GM12878 (cell line): ENCODE results near the gene IL27RA. TPM values are rescaled to one million over a fixed set of nuclear protein-coding genes. Genes with fewer than 3 reads are reported as not detected.

Experiments used
- ATAC-seq: fragments of 200-7000 bp; cut with Tn5 transposase; 3 replicates; pipeline ENCODE4 v1.9.1; 2020; ENCODE audit warnings: mild to moderate bottlenecking, moderate library complexity
- BruUV-seq: library from RNA; stranded (reverse); fragments of 400-500 nt; replicated peaks from 2 replicates; lab custom pipeline; 2021; lab: Mats Ljungman, UMichigan
- CTCF ChIA-PET: fragments of 300-600 bp; sonication (Branson Sonifier 250); formaldehyde crosslinking; extraction: SDS; loops from one replicate; lab custom pipeline; 2021; ENCODE audit warnings: inconsistent platforms; lab: Yijun Ruan, JAX
- POLR2A ChIA-PET: fragments of 350-600 bp; formaldehyde crosslinking; extraction: SDS; loops from one replicate; lab custom pipeline; 2021; ENCODE audit warnings: inconsistent platforms; lab: Charles Lee
- RAD21 ChIA-PET: fragments of 300-600 bp; sonication (Branson Sonifier 250); formaldehyde crosslinking; loops from one replicate; lab custom pipeline; 2023; ENCODE audit warnings: antibody characterized with exemption; ENCODE audit not compliant: unreplicated experiment; lab: Charles Lee
- SMC1A ChIA-PET: fragments of 300-600 bp; sonication (Branson Sonifier 250); formaldehyde crosslinking; loops from one replicate; lab custom pipeline; 2023; ENCODE audit not compliant: unreplicated experiment, uncharacterized antibody; lab: Charles Lee
- DNase-seq: peaks from one replicate; pipeline ENCODE4 v3.0.0-alpha.2; 2011; ENCODE audit warnings: low read depth, low spot score
- FAIRE-seq: peaks from 3 replicates; lab custom pipeline; 2011; peaks lifted over from hg19 to GRCh38; lab: Jason Lieb, UNC
- H2AFZ ChIP-seq: 2 replicates; pipeline ENCODE4 v1.6.0; 2011; ENCODE audit warnings: low read depth, low read length, control low read depth; ENCODE audit not compliant: control insufficient read depth
- H3K27ac ChIP-seq: 2 replicates; pipeline ENCODE4 v1.5.1; 2011; ENCODE audit warnings: control low read depth; ENCODE audit not compliant: control insufficient read depth, insufficient read depth
- H3K27me3 ChIP-seq, 2 experiments: replicated peaks in 1 of 2; 2 replicates each; pipeline versions ENCODE4 v1.6.0 to v1.6.1; 2011; ENCODE audit warnings: low read length in 1 of 2; ENCODE audit not compliant: control insufficient read depth in 2 of 2, insufficient read depth in 2 of 2
- H3K36me3 ChIP-seq, 2 experiments: 2 replicates each; pipeline ENCODE4 v1.5.1; 2011; ENCODE audit warnings: low read length in 1 of 2; ENCODE audit not compliant: control insufficient read depth in 2 of 2, insufficient read depth in 2 of 2
- H3K4me1 ChIP-seq: 2 replicates; pipeline ENCODE4 v1.6.1; 2011; ENCODE audit warnings: mild to moderate bottlenecking, low read length, moderate library complexity, mixed read lengths; ENCODE audit not compliant: control insufficient read depth, insufficient read depth
- H3K4me2 ChIP-seq: 2 replicates; pipeline ENCODE4 v1.6.0; 2011; ENCODE audit warnings: control low read depth; ENCODE audit not compliant: control insufficient read depth, insufficient read depth
- H3K4me3 ChIP-seq: fragments of 200-600 bp; sonication (generic); 2 replicates; pipeline ENCODE4 v1.5.1; 2016
- H3K79me2 ChIP-seq: 2 replicates; pipeline ENCODE4 v1.6.0; 2011; ENCODE audit warnings: low read length; ENCODE audit not compliant: control insufficient read depth, insufficient read depth
- H3K9ac ChIP-seq: 2 replicates; pipeline ENCODE4 v1.8.0; 2011; ENCODE audit warnings: low read length, control low read depth, mixed read lengths; ENCODE audit not compliant: control insufficient read depth, insufficient read depth
- H3K9me3 ChIP-seq: replicated peaks from 3 replicates; pipeline ENCODE4 v1.5.1; 2011; ENCODE audit warnings: mild to moderate bottlenecking, low read length; ENCODE audit not compliant: control insufficient read depth, insufficient read depth
- H4K20me1 ChIP-seq: 2 replicates; pipeline ENCODE4 v1.6.0; 2011; ENCODE audit not compliant: control insufficient read depth, insufficient read depth
- CEBPB ChIP-seq, 2 experiments: fragments of 150-350 bp in 1 of 2; IDR thresholded peaks; 2 replicates each; pipeline ENCODE4 v1.6.1; 2012 to 2014; ENCODE audit warnings: low read depth in 2 of 2, low read length in 2 of 2, borderline replicate concordance in 1 of 2, inconsistent platforms in 1 of 2
- HSF1 ChIP-seq: fragments of 150-350 bp; IDR thresholded peaks from 2 replicates; pipeline ENCODE4 v1.6.1; 2014; ENCODE audit warnings: mild to moderate bottlenecking, low read depth, low read length
- IRF5 ChIP-seq: fragments of 450-650 bp; IDR thresholded peaks from 2 replicates; pipeline ENCODE4 v1.6.1; 2017; ENCODE audit warnings: borderline replicate concordance
- LARP7 ChIP-seq: fragments of 450-650 bp; IDR thresholded peaks from 2 replicates; pipeline ENCODE4 v1.6.1; 2017; ENCODE audit warnings: mild to moderate bottlenecking
- MYB ChIP-seq: fragments of 150-350 bp; IDR thresholded peaks from 2 replicates; pipeline ENCODE4 v1.6.1; 2014; ENCODE audit warnings: mild to moderate bottlenecking, low read depth, low read length, borderline replicate concordance
- MYC ChIP-seq: IDR thresholded peaks from 2 replicates; pipeline ENCODE4 v1.6.1; 2011; ENCODE audit warnings: mild to moderate bottlenecking, low read length, moderate library complexity, inconsistent platforms; ENCODE audit not compliant: insufficient read depth, insufficient replicate concordance, insufficient read length, severe bottlenecking
- TCF12 ChIP-seq: IDR thresholded peaks from 2 replicates; pipeline ENCODE4 v1.6.1; 2011; ENCODE audit warnings: low read depth, mild to moderate bottlenecking, low read length
- ZNF384 ChIP-seq: IDR thresholded peaks from 2 replicates; pipeline ENCODE4 v1.6.1; 2012; ENCODE audit warnings: low read depth, mild to moderate bottlenecking, low read length, improper control_type of control experiment, borderline replicate concordance
- WGBS: methylation state at CpG from one replicate; pipeline ENCODE4 v1.1.6; 2016; ENCODE audit warnings: low lambda C conversion rate; ENCODE audit not compliant: insufficient replicate concordance, insufficient coverage; ENCODE audit errors: missing lambda C conversion rate; 5-methylcytosine and 5-hydroxymethylcytosine counted together
- in situ Hi-C: fragments of 300-500 bp; cut with MboI; formaldehyde crosslinking; loops from 9 replicates; pipeline ENCODE4 v1.14.3; 2018; ENCODE audit warnings: mixed read lengths
- intact Hi-C: fragments of 100-400 bp; cut with micrococcal nuclease; formaldehyde crosslinking; loops from one replicate; pipeline ENCODE4 v1.14.2; 2022; ENCODE audit not compliant: unreplicated experiment
- polyA plus RNA-seq, 11 experiments: library from polyadenylated mRNA; depleted of rRNA in 4 of 11; unstranded in 6 of 11; stranded (reverse) in 5 of 11; fragments of >200 nt; fragmentation: Nextera tagmentation in 4 of 11; fragmentation: Illumina TruSeq in 1 of 11; extraction: Ambion mirVana in 4 of 11; extraction: Trizol in 1 of 11; gene quantifications; 1 replicate in 1 of 11; 2 replicates in 10 of 11; pipeline versions ENCODE4 v1.2.1 to v1.2.3, GENCODE V29; 2011 to 2016; ENCODE audit warnings: inconsistent platforms in 2 of 11, missing spikeins in 2 of 11, low read depth in 1 of 11
- total RNA-seq, 4 experiments: library from RNA; depleted of rRNA in 3 of 4; stranded (reverse); fragments of >200 nt in 3 of 4; fragmentation: Illumina TruSeq in 1 of 4; extraction: Trizol in 1 of 4; gene quantifications; 2 replicates each; pipeline versions ENCODE4 v1.2.1 to v1.2.3, GENCODE V29; 2013 to 2021
- TF ChIP-seq, protein P1 (sequence below): fragments of 450-650 bp; IDR thresholded peaks from 2 replicates; pipeline ENCODE4 v1.6.1; 2017; ENCODE audit warnings: mild to moderate bottlenecking
- TF ChIP-seq, protein P2 (sequence below): IDR thresholded peaks from 2 replicates; pipeline ENCODE4 v1.6.1; 2011; ENCODE audit warnings: borderline replicate concordance, low read depth, mild to moderate bottlenecking, moderate library complexity, mixed read lengths, low read length; ENCODE audit not compliant: insufficient read depth; ENCODE audit errors: extremely low read length

Gene IL27RA
- total and polyA plus RNA-seq, 10 of the 15 experiments (the other 5 are each of a cell fraction or from before 2014, with no cell fraction given) = 8.4 to 63.5 (median 41.2) TPM

- BruUV-seq = no TSS peak
- FAIRE-seq = no peak
- peaks cover 5% of the 10 kb centered on the region; the same call in 2 of the 3 replicates for H3K9me3 ChIP-seq
- DNase-seq = no peak
- ChIA-PET SMC1A (interaction anchor here (0.7 to 1.9 kb wide), 4 partner anchors 20 to 54 kb away, joined by 3 to 6 read pairs (median 4); no protein-coding TSS in a partner anchor), CTCF (interaction anchor here (0.6 to 2.4 kb wide), 4 partner anchors 33 to 829 kb away, joined by 3 to 9 read pairs (median 4); partner anchors contain the start of gene IL27RA), RAD21 (interaction anchor here (0.5 kb wide), 1 partner anchor 58 kb away, joined by 3 read pairs; no protein-coding TSS in a partner anchor), POLR2A (interaction anchor here (0.8 to 1.4 kb wide), 3 partner anchors 9 to 28 kb away, joined by 3 to 4 read pairs (median 3); no protein-coding TSS in a partner anchor)
- intact Hi-C loops (no loop called here), in situ Hi-C loops (no loop called here)
- no peak overlapping the region for H3K4me2 ChIP-seq
- H3K4me1 ChIP-seq = peaks cover 26% of the 10 kb centered on the region
- no peak for ATAC-seq
- H3K27ac ChIP-seq = no peak overlapping the region
- H3K36me3 ChIP-seq = no peaks in the 10 kb centered on the region; a peak in 2 of 4 replicates
- peaks cover 4% of the 10 kb centered on the region for H3K79me2 ChIP-seq
- no peaks in the 10 kb centered on the region for H3K27me3 ChIP-seq
- no peak overlapping the region for H3K9ac ChIP-seq
- no peaks in the 10 kb centered on the region for H4K20me1 ChIP-seq
- TF ChIP-seq MYC (no peak), MYB (no peak), CEBPB (IDR thresholded peaks at IDR 0.05; ENCODE audit: borderline replicate concordance in 1 of 2, low read depth in 2 of 2, low read length in 2 of 2) (no peak), TCF12 (no peak), IRF5 (no peak), ZNF384 (no peak), LARP7 (no peak), HSF1 (no peak)
- TF ChIP-seq, protein P1, sequence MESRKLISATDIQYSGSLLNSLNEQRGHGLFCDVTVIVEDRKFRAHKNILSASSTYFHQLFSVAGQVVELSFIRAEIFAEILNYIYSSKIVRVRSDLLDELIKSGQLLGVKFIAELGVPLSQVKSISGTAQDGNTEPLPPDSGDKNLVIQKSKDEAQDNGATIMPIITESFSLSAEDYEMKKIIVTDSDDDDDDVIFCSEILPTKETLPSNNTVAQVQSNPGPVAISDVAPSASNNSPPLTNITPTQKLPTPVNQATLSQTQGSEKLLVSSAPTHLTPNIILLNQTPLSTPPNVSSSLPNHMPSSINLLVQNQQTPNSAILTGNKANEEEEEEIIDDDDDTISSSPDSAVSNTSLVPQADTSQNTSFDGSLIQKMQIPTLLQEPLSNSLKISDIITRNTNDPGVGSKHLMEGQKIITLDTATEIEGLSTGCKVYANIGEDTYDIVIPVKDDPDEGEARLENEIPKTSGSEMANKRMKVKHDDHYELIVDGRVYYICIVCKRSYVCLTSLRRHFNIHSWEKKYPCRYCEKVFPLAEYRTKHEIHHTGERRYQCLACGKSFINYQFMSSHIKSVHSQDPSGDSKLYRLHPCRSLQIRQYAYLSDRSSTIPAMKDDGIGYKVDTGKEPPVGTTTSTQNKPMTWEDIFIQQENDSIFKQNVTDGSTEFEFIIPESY = no peak
- TF ChIP-seq, protein P2, sequence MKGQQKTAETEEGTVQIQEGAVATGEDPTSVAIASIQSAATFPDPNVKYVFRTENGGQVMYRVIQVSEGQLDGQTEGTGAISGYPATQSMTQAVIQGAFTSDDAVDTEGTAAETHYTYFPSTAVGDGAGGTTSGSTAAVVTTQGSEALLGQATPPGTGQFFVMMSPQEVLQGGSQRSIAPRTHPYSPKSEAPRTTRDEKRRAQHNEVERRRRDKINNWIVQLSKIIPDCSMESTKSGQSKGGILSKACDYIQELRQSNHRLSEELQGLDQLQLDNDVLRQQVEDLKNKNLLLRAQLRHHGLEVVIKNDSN = no peak
- no peak overlapping the region for H3K4me3 ChIP-seq
- WGBS = 100% methylated on average over 1 of the region's 1 CpG
- H2AFZ ChIP-seq = no peak overlapping the region
Measured at GRCh38 chr19:13998426-13998825, 33.1 kb upstream of the IL27RA start.
